Kasumi-1 (cell line): ENCODE data around the gene SPATA21.
A peak's percentile ranks its signal among the peaks of the same experiment; 100 is the strongest.

Experiments
- DNase-seq, 2 experiments: peaks; one replicate each; lab custom pipeline; 2025; lab: John Stamatoyannopoulos, UW

SPATA21 gene

DNA sequence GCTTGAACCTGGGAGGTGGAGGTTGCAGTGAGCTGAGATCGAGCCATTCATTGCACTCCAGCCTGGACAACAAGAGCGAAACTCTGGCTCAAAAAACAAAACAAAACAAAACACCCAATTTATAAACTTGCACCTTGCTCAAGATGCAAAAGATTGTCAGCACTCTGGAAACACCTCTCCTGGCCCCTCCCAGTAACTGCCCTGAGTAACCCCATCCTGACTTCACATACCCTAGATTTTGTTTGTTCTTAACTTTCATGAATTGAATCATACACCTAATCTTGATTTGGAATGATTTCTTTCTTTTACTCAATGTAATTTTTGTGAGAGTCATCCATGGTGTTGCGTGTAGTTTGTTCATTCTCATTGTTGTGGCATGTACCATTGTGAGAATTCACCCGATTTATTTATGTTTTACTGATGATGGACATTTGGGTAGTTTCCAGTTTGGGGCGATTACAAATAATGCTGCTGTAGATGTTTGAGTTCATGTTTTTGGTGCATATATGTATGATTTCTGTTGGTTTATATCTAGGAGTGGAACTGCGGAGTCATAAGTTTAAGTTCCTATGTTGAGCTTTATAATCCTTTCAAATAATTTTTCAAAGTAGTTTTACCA lies 13.7 kb upstream of the SPATA21 start:
- no peak for DNase-seq

DNA sequence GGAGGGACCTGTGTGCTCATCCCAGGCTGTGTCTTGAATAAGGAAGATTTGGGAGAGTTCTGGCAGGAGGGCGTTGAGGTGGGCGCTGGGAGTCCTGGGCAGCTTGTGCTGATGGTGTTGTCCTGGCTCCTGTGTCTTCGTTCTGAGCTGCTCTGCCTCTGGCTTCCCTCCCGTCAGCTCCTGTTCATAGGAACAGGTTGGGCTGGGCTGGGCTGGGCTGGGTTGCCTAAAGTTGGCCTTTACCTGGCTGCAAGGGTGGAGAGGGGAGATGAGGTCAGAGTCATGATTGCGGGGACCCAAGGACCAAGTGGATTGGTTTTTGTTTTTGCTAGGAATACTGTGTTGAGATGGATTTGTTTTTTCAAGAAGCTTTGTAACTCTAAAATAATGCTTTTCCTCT lies 12.4 kb upstream of the SPATA21 start:
- no peak for DNase-seq

GRCh38 chr1:16449065-16449464 lies 11.8 kb upstream of the SPATA21 start:
- DNase-seq = no peak

DNA sequence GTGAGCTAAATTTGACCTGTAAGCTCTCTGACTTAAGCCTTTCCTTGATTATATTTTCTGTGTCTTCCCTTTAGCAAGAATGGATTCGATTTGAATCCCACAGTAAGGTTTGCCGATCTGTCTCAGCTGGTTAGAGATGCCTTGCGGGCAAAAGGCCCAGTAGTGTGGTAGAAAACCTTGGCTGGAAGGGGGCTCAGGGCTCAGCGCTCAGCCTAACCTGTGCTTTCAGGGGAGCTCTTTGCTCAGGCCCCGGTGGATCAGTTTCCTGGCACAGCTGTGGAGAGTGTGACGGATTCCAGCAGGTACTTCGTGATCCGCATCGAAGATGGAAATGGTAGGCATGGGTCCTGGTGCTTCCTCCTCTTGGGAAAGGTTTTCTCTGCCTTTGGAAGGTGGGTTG lies 10.4 kb upstream of the SPATA21 start:
- no peak for DNase-seq

GRCh38 chr1:16446116-16446515 lies 8.9 kb upstream of the SPATA21 start:
- no peak for DNase-seq

DNA sequence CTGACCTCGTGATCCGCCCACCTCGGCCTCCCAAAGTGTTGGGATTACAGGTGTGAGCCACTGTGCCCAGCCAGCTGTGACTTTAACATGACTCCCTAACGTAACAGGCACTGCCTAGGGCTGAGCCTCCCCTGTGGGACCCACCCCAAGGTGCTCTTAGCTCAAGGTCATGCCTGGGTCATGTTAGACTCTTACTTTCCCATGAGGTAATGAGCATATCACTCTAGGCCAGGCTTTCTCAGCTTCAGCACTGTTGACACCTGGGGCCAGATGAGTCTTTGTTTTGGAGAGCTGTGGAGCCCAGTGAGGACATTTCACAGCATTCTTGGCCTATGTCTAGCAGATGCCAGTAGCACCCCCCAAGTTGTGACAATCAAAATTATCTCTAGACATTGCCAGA lies 7.8 kb upstream of the SPATA21 start:
- DNase-seq = no peak

GRCh38 chr1:16443975-16444770 lies 6.9 kb upstream of the SPATA21 start:
- DNase-seq = no peak

DNA sequence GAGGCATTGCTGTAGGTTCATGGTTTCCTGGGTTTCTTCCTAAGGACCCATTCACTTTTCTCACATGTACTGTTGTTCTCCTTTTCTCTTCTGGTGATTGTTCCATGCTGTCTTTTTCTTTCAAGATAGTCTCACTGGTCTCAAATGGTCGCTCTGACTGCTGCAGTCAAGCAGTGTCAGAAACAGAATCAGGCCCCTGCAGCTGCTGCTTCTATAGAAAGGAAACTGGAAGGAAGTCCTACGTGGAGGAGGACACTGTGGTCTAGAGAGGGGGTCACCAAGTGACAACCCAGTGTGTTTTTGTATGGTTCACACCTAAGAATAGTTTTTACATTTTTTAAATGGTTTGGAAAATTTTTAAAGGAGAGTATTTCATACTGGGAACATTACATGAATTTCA lies 5.7 kb upstream of the SPATA21 start:
- peak; percentile 37 to 49 for DNase-seq

DNA sequence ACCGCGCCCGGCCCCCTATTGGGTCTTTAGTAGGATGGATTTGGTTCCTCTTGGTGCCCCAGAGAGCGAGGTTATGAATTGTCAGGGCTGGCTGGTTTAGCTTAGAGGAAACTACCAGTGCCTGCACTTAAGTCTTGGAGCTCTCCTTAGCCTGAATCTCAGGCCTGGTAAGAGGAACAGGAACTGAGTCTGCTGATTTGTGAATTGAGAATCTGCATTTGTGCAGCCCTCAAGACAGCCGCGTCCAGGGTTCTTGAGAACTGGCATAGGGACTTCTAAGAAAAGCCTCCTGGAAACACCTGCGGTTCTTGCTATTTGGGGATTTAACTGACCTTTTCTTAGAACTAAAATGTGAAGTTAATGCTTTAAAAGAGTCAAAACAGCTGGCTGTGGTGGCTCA lies 5.0 kb upstream of the SPATA21 start:
- DNase-seq = peak; percentile 48 to 65

DNA sequence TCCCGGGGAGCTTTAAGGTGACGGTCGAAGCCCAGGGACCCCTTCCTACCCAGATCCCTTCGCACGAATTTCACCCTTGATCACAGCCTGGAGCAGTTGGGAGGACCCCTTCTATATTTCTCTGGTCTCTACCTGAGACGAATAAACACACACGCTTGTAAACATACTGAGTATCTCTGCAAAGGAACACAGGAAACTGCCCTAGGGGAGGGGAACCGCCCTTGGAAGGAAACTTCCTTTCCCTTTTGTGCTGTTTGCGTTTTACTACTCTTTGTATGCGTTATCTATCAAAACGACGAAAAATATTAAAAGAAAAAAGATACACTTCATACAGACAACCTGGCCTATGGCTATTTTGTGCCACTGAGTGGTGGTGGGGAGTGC lies 4.0 kb upstream of the SPATA21 start:
- peak in 1 of 2 experiments; percentile 44 for DNase-seq

DNA sequence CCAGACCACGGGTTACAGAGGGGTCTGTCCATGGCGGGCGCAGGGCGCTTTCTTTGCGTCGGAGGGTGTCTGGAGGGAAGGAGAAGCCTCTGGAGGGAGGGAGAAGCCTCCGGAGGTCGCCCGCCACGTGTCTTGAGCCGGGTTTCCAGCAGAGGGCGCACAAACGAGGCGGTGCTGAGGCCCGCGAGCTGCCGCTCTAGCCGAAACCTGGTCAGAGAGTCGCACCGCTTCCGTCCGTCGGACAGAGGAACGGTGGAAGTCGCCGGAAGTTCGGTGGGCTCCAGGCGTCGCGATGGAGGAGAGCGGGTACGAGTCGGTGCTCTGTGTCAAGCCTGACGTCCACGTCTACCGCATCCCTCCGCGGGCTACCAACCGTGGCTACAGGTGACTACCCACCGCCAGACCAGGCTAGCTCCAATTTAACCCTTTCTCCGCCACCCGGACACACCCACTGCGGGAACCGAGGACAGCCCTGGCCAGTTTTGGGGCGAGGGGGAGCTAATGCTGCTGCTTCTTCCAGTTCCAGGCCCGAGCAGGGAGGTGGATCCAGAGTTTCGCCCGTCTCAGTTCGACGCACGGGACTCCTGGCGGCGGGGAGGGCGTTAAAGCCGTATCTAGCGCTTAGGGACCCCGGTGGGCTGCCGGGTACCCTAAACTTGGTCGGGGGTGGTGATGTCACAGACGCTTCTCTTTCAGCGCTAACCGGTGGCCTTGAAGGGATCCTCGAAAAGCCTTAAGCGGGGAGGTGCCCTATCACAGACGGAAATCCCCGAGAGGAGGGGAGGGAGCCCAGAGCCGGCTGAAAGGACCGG lies 3.5 kb upstream of the SPATA21 start, which contains the start of gene NECAP2:
NECAP2 (plus strand) TSS at position 255 of the 812 bp plus-strand sequence; CDS start at position 293, 38 bp downstream.
- DNase-seq = peak; percentile 94 to 95

GRCh38 chr1:16440131-16440469 lies 2.9 kb upstream of the SPATA21 start:
- peak; percentile 38 to 65 for DNase-seq

DNA sequence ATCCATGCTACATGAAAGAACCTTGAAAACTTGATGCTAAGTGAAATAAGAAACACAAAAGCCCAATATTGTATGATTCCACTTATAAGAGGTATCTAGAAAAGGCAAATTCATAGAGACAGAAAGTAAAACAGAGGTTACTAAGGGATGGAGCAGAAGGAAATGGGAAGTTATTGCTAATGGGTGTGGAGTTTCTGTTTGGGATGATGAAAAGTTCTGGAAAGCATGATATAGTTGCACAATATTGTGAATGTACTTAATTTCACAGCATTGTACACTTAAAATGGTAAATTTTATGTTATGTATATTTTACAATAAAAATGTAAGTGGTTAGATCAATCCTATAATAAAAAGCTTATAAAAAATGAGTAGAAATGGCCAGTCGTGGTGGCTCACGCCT lies 1.7 kb upstream of the SPATA21 start:
- no peak for DNase-seq

- DNase-seq = no peak
These were observed 1.3 kb upstream of the SPATA21 start for GRCh38 chr1:16438516-16438915.

DNA sequence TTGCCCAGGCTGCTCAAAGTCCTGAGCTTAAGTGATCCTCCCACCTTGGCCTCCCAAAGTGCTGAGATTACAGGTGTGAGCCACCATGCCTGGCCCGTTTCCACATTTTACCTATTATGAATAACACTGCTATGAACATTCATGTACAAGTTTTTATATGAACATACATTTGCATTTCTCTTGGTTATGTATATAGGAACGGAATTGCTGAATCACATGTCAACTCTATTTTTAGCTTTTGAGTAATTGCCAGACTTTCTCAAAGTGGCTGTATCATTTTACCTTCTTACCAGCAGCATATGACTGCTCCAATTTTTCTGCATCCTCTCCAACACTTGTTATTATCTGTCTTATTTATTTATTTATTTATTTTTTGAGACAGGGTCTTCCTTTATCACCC lies 2.7 kb downstream of the SPATA21 start:
- no peak for DNase-seq

DNA sequence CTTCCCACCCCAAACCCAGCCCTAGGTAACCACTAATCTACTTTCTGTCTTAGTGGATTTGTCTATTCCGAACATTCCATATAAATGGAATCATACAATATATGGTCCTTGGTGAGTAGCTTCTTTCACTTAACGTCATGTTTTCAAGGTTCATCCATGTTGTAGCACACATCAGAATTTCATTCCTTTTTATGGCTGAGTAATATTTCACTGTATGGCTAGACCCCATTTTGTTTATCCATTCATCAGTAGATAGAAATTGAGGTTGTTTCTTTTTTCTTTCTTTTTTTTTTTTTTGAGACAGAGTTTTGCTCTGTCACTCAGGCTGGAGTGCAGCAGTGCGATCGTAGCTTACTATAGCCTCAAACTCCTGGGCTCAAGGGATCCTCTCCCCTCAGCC lies 3.2 kb downstream of the SPATA21 start:
- no peak for DNase-seq

DNA sequence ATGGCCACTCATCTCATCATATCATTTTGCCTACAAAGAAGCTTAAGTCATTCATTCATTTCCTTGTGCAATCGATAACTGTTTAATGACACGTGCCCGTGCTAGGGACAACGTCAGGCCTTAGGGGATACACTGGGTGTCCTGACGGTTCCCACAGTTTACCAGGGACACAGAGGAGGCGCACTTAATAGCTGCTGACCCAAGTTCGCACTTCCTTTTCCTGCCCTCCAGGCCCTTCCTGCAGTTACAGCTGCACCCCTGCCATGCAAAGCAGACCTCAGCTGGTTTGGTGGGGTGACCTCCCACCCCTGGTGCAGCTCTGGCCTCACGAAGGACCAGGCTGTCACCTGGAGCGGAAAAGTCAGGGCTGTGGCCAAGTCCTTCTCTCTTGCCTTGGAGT lies 4.2 kb downstream of the SPATA21 start:
- DNase-seq = no peak

DNA sequence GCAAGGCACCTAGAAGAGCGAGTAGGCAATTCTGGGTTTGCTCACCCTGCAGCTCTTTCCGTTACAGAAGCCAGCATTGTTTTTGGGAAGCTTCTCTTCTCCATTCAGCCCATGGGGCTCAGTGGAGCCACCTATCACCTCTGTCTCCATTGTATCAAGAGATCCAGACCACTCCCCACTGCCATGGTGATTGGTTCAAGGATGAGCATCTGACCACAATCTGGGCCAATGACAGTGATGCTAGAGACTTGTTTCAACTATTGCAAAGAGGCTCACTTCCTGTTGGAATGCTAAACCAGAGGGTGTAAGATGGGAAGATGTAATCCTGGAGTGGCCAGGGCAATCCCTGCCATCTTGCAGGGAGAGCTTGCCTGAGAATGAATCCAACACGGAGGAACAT lies 6.6 kb downstream of the SPATA21 start:
- DNase-seq = no peak

DNA sequence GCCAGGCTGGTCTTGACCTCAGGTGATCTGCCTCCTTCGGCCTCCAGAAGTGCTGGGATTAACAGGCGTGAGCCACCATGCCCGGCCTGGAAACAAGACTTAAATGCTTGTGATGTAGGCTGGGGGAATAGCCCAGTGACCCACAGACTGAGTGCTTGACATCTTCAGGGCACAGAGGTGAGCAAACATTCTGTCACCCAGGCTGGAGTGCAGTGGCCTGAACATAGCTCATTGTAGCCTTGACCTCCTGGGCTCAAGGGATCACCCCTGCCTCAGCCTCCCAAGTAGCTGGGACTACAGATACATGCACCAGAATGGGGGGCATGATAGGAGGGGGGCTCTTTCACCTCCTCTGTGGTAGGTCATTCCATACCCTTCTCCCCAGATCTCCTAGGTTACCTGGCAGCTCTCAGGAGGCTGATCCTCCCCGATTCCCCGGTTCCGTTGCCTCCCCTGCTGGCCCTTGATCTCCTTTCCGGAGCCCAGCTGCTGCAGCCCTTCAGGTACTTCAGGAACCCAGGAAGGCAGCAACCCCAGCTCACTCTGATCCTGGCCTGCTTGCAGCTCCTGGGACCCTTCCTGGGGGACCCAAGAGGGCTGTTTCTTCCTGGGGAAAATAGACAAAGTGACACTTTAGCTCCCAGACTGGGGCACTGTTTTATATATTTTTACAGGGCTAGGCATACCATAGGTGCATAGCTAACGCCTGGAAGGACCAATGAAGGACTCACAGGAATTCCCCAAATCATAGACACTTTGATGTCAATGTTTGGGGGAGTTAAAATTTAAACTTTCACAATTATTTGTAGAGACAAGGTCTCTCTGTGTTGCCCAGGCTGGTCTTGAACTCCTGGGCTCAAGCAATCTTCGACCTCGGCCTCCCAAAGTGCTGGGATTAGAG lies 11.8 kb downstream of the SPATA21 start:
- no peak for DNase-seq

- DNase-seq = no peak
These were observed 15.2 kb downstream of the SPATA21 start for GRCh38 chr1:16422041-16422440.

GRCh38 chr1:16421201-16421600 lies 16.0 kb downstream of the SPATA21 start:
- DNase-seq = no peak
